Stimulated activated CD4-positive, alpha-beta T cell treated with anti-CD3 and anti-CD28 coated beads, Interleukin-12 subunit alpha, Interleukin-12 subunit beta, amount 100 ng/mL, for 24 hours (primary cell): ENCODE measurements around the gene RAB11FIP4.
"Not testable (repeated sequence)": the region's sequence is repeated elsewhere in the genome, so short reads cannot be mapped to it uniquely, and the experiment has no call there.

Experiments
- DNase-seq, 2 experiments: peaks; one replicate each; pipeline ENCODE4 v3.0.0-alpha.2; 2020; ENCODE audit warnings: low read depth in 2 of 2

The RAB11FIP4 gene

DNA sequence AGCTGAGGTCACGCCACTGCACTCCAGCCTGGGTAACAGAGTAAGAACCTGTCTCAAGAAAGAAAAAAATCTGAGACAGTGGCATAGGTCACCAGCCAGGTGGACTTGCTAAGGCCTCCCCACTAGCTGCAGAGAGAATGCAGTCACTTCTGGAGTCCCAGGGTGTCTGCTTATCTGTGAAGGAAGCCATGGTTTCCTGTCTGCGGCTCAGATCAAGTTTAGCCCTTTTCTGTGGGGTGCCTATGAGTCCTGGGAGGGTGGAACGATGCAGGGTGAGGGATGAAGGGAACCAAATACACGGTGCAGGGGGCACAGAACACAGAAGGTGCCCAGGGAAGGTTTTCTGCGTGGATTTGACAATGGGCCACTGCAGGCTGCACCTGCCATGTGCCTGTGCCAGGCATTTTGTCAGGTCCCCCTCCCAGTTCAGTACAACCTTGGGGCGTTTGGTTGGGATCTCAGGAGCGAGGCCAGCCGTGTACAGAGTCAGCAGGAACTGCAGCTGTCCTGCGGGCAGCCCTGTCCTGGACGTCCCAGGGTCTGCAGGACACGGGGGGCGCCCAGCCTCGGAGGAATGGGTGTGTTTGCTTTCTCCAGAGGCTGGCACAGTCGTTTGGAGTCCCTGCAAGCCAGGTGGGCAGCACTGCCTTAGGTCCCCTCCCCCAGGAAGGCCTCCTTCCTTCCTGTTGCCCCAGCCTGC lies 41.8 kb downstream of the RAB11FIP4 start:
- DNase-seq: no peak

DNA sequence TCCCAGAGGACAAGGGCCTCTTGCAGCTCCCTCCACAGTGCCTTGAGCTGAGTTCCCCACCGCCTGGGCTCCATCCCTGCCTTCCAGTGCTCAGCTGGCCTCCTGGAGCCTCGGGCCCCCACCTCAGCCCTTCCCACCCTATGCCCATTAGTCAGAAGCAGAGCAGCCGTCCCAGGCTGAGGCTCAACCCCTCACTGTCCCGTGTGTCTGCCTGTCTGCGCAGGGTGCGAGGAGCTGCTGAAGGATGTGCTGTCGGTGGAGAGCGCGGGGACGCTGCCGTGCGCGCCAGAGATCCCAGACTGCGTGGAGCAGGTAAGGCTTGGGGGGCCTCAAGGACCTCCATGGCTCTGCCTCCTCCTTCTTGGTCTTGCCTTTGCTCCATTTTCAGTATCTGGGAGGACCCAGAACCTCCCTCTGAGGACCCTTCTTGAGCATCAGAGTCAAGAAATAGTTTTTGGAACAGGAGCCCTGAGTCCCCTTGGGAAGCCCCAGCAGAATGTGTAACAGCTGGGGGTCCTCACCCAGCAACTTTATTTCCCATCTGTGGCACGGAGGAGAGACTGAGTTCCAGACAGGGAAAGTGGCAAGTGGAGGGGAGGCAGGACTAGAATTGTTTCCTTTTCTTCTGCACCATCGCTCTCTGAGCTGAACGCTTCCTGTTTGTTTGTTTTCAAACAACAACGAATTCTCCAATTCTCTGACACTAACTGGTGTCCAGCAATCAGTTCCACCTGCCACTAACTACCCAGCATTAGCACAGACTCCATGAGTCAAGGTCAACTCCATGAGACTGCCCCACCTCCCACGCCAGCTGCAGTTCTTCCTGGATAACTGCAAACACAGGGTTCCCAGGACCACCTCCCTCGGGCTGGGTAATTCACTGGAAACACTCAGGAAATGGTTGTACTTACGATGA lies 42.6 kb downstream of the RAB11FIP4 start:
- no peak for DNase-seq

DNA sequence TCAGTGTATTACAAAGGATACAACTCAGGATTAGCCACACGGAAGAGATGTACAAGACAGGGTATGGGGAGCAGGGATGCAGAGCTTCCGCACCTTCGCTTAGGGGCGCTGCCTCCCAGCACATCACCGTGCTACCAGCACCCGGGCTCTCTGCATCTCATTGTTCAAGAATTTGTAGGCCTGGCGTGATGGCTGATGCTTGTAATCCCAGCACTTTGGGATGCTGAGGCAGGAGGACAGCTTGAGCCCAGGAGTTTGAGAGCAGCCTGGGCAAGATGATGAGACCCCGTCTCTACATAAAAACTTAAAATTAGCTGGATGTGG lies 43.2 kb downstream of the RAB11FIP4 start:
- no peak for DNase-seq

DNA sequence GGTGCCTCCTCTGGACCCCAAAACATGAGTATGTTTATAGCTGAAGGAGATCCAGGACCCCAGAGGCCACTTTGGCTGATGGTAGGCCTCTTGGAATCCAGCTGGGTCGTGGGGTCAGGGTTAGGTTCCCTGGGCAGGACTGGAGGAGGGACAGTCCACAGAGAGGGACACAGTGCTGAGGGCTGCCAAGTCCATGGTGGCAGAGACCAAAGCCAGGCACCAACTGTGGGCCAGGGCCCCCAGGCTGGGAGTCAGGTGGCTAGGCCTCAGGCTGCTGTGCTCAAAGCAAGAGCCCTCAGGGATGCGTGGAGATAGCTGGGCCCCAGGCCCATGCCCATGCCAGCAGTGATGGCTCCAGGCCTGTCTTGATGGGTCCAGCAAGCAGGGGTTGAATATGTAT lies 44.1 kb downstream of the RAB11FIP4 start:
- no peak for DNase-seq

DNA sequence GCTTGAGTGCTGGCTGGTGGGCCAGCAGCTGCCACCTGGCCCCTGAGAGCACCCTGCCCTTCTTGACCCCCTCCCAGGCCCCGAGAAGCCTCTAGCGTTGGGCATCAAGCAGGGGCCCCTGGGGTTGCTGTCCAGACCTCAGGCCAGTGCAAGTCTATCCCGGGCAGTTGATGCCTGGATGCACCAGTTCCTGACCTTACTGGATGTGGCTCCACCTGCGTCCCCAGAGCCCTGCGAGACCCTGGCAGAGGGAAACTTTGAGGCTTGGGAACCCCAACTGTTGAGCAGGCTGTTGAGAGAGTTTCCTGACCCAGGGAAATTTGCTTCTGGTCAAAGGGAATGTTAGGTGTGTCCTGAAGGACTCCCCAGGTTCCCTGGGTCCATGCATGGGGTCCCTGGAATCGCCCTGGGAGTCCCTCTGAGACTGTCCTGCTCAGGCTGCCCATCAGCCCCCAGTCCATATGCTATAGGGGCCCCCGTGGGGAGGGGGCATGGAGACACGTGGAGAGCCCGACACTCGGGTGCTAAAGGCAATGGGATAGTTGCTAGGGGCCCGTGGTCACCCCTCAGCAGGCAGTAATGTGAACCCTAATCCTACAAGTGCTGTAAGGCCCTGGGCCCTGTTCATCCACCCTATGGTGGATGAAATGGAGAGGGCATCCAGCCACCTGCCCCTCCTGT lies 46.4 kb downstream of the RAB11FIP4 start:
- no peak for DNase-seq

DNA sequence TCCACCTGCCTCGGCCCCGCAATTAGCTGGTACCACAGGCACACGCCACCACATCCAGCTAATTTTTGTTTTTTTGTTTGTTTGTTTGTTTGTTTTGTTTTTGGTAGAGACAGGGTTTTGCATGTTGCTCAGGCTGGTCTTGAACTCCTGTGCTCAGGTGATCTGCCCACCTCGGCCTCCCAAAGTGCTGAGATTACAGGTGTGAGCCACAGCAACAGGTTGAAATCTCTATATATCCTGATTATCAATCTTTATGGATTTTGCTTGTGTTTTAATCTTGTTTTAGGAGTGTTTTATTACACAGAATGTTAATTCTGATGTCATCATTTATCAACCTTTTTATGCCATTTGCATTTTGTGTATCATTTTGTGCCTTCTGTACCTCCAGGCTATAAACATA lies 48.2 kb downstream of the RAB11FIP4 start:
- no peak for DNase-seq

DNA sequence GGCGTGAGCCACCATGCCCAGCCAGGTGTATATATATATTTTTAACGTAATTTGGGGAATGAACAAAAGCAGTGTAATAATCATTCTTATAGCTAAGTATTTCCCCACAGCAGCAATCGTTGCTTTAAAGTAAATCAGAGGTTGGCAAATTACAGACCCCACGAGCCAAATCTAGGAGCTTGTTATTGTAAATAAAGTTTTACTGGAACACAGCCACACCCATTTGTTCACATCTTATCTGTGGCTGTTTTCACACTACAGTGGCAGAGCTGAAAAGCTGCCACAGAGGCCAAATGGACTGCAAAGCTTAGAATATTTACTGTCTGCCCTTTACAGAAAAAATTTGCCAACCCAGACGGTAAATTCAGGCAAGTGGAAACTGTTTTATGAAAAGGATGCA lies 50.8 kb downstream of the RAB11FIP4 start:
- DNase-seq: no peak

DNA sequence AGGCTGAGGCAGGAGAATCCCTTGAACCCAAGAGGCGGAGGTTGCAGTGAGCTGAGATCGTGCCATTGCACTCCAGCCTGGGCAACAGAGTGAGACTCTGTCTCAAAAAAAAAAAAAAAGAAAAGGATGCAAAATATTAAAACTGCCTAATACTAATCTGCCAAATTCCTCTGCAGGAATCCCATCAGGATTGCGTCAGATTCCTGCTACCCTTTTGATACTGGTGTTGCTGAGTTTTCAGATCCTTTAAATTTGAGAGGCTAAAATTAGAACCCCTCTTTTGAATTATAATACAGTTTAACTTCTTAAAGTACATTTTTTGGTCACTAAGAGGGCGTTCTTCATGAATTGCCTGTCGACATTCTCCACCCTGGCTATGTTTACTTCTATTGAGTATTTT lies 51.4 kb downstream of the RAB11FIP4 start:
- not testable (repeated sequence) for DNase-seq

DNA sequence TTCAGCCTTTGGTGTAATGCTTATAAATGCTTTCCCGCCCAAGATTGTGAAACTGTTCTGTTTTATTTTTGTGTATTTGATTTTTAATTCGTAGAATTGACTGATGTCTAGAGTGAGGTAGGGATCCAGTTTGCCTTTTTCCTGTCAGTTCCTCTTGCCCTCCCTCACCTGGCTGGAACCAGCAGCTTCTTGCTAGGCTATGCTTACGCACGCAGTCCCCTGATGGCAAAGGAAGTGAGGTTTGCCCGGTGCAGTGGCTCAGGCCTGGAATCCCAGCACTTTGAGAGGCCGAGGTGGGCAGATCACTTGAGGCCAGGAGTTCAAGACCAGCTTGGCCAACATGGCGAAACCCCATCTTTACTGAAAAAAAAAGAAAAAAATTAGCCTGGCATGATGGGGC lies 51.9 kb downstream of the RAB11FIP4 start:
- DNase-seq: no peak

DNA sequence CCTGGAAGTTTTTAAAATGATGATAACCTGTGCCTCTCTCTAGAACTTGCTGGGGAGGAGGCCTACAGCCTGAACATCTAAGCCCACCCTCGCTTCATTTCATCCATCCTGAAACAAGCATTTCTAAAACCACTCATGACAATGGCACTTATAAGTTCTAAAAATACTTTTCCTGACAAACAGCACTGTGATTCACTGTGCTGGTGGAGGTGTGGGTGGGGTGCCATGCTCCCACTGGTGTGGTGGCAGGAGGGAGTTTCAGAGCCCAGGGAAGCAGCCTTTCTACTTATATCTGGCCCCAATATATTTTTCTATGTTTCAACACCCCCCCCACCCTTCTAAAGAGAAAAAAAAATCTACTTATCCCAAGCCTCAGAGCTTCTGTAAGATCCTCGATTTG lies 52.6 kb downstream of the RAB11FIP4 start:
- DNase-seq: no peak

DNA sequence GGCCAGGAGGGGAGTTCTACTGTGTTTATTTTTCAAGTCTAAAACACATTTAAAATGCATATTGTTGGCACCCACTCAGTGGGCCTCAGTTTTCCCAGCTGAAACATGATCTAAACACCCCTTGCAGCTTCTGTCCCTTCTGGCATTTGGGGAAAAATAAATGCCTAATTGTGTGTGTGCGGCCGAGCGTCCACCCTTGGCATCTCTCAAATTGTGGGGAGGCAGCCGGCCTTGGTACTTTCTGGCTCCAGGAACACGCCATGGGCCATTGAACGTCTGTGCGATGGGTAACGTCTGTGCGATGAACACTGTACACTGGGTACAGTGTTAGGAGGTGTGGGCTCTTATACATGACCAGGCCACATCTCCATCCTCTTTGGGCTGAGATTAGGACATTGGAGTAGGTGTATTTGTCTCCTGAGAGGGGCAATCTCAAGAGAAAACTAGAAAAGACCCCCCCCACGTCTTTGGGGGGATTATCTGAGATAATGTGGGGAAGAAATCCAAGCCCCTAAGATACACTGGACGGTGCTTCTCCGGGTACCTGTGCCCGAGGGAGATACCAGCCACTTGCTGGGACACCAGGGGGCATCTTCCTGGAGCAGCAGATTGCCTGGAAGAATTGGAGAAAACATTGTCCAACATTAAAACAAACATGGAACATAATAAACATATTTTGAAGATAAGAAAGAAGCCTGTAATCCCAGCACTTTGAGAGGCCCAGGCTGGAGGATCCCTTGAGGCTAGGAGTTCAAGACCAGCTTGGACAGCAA lies 54.9 kb downstream of the RAB11FIP4 start:
- DNase-seq: no peak

DNA sequence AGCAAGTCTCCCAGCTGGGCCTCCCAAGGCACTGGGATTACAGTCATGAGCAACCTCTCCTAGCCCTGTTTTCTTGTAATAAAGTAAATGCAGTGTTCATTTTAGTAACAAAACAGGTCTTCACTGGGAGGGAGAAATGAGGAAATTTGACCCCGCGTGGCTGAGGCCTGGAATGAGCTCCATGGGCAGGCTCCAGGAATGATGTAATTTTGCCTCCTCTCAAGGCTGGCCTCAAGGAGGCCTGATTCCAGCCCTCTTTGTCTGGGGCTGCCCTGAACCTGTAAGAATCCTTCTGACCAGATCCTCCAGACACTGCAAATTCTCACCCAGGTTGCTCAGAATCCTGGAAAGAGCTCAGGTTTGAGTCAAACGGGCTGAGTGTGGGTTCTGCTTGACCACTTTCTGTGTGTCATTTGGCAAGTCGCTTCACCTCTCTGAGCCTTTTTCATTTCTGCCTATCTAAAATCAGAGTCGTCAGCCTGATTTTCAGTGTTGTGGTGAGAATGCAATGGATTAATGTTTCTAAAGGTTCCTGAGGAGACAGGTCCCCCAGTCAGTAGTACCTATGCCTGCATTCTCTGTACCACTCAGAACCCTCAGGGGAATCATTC lies 57.1 kb downstream of the RAB11FIP4 start:
- DNase-seq: no peak

DNA sequence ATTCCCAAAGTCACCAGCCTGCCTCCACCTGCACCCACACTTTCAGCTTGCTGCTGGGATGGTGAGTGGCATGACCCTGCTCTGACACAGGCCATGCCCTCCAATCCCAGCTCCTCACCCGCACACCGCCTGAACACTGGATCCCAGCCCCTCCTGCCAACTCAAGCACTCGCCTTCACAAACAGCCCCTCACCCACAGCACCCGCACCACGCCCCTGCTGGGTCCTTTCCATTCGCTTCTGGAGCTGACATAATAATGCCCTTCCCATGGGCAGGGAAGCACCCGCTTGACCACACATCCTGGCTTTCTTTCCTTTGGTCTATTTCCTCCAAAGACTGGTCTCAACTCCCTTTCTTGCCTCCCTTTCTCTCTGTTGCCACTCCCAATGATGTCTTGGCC lies 57.6 kb downstream of the RAB11FIP4 start:
- DNase-seq: no peak

DNA sequence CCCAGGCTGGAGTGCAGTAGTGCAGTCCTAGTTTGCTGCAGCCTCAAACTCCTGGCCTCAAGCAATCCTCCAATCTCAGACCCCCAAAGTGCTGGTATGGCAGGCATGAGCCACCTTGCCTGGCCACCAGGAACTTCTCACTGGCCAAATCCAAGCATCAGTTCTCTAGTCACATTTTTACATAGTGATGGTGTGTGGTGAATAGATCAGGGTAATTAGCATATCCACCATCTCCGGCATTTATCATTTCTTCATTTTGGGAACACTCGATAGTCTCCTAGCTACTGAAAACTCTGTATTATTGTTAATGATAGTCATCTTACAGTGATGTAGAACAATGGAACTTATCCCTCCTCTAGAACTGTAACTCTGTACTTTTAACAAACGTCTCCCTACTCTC lies 58.3 kb downstream of the RAB11FIP4 start:
- no peak for DNase-seq

DNA sequence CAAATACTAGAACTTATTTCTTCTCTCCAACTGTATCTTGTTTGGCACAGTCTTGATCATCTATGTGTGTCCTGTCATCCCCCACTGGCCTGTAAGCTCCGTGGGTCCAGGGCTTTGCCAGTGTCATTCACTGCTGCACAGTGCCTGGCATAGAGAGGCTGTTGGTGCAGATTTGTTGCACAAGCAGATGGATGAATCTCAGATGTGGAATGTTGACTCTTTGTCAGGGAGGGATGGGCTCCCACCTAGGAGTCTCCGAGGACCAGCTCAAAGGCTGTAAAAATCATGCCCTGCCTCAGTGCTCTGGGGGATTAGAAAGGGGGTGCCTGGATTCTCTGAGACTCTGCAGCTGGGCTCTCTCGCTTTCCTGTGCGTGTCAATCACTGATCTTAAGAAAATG lies 60.6 kb downstream of the RAB11FIP4 start:
- DNase-seq: no peak

DNA sequence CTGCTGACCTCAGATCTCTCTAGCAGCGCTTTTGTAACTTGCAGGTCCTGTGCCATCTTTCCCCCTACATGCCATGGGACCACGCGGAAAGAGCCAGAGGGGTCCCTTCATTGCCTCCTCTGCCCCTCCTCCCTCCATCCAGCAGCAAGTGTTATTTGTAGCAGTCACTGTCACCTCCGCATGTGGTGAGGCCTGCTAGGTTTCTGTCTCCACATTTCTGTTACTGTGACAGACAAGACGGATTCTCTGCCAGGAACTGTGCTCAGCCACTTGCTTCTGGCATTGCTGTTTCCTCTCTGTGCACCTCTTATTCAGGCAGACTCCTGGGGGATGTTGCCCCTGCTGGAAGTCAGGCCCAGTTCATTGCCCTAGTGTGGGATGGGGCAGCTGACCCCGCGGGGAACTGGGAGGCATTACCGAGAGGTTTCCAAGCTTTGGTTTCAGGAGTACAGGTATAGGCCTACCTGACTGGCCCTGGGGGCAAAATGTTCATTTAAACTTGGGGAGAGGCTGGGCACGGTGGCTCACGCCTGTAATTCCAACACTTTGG lies 61.2 kb downstream of the RAB11FIP4 start:
- DNase-seq: no peak

DNA sequence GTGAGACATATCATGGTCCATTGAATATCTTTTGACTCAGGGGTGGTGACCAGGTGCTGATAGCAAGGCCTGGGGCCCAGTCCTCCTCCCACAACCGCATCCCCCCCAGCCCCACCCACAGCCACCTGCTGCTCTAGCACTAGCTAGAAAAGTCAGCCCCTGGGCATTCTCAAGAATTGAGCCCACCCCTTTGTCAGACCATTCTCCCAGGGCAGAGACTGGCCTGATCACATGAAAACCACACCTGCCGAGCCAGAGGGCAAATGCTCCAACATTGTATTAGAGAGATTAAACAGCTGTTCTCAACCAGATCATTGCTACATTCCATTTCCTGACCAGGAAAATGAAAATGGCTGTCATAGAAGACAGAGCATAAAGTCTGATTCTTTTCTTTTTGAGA lies 62.4 kb downstream of the RAB11FIP4 start:
- DNase-seq: no peak

DNA sequence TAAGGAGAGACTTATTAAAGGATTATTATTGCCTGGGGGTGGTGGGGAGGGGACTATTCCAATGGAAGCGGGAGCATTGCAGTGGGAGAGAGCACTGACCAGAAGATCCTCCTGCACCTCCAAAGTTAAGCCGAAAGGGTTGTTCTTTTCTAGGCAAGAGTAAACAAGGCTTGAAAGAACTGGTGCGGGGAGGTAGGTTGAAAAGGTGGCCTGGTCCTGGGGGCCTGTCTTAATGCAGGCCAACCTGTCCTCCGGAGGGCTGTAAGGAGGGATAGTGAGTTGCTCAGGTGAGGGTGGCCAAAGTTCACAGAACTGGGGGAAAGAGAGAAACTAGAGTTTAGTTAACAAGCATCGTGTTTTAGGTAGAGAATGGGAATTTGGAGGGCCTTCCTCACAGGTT lies 65.3 kb downstream of the RAB11FIP4 start:
- no peak for DNase-seq

DNA sequence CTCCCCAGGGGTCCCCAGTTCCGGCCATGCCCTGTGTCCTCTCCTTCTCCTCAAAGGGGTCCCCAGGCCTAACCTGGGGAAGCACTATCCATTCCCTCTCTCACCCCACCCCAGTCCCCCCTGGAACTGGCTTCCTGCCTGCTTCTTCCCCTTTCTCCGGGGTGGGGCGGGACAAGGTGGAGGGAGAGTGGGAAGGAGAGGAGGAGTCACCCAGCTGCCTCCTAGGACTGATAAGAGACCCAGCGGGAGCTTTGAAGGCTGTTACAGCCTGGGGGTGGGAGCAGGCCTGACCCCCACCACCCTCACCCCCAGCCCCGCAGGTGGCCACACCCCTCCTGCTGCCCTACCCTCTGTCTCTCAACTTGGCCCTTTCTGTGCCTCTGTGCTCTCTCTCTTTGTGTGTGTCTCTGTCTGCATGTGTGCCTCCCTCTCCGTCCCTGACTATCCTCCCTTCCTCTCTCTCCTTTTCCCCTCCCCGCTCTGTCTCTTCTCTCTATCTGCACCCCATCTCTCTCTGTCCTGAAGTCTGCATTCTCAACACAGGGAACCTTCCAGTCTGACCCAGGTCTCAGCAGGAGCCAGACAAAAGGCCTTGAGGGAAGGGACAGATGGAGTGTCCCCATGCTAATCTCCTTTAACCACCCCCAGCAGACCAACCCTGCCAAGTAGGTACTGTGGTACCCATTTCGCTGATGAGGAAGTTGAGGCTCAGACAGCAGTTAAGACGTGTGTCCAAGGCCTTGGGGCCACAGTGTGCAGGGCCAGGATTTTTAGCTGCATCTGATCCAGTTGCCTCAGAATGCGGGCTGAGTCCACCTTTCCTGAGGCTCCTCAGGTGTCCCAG lies 66.1 kb downstream of the RAB11FIP4 start:
- no peak for DNase-seq

DNA sequence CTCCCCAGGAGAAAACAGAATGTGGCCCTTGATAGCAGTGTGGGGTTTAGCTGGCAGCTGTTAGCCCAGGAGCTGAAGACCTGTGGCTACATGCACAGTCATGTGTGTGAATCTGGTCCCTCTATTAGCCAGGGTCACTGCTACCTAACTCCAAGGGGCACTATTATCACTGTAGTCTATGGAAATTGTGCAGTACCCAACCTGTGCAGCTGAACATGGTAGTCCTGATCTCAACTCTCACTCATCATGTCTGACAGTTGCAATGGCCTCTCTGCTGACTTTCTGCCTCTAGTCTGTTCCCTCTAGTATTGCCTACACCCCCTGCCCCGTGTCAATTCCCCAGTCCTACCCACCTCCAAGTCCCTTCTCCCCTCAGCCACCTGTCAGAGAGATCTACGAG lies 67.4 kb downstream of the RAB11FIP4 start:
- DNase-seq: no peak
